Hematopoietic multipotent progenitor cell treated with erythropoietin and hydrocortisone succinate and interleukin-3 and kit ligand, for 8 days (in vitro differentiated cells): ENCODE data around the gene HDGFL3.
"Not testable (repeated sequence)": the region's sequence is repeated elsewhere in the genome, so short reads cannot be mapped to it uniquely, and the experiment has no call there.

Source experiments
- DNase-seq: peaks from one replicate; pipeline ENCODE4 v3.0.0-alpha.2; 2015

HDGFL3 gene

DNA sequence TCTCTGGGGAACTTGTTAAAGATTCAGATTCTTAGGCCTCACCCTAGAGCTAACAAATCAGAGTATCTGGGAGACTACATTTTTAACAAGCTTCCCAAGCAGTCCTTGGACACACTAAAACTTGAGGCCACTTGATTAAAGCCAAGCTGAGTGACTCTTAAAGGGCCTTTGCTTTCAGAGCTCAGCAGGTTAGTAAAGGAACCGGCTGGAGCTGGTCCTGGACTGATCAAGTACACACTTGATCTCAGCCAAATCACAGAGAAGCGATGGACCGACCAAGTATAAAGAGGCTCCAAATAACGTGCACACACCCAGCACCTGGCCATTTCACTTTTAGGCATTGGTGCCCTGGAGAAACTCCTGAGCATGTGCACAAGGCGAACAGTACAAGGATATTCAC lies 113.0 kb downstream of the HDGFL3 start:
- DNase-seq, result no peak

DNA sequence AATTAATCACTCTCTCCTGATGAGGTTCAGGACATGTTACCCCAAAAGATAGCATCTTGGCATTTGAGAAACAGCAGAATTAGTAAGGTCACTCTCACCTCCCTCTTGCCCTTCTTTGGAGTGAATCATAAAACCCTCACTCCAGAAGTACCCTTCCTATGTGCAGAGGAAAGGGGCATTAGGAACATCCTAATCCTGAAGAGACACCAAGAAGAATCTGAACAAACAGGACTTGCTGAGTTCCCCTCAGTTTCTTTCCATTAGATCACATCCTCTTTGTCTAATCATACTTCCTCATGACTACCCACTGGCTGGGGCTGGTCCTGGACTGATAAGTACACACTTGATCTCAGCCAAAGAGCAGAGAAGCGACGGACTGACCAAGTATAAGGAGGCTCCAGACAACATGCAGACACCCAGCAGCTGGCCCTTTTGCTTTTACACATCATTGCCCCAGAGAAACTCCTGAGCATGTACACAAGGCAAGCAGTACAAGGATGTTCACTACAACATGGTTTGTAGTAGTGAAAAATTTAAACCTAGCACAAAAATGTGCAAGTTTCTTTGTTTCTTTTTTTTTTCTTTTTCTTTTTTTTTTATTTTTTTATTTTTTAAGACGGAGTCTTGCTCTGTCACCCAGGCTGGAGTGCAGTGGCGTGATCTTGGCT lies 115.2 kb downstream of the HDGFL3 start:
- DNase-seq, result peak; percentile 97

DNA sequence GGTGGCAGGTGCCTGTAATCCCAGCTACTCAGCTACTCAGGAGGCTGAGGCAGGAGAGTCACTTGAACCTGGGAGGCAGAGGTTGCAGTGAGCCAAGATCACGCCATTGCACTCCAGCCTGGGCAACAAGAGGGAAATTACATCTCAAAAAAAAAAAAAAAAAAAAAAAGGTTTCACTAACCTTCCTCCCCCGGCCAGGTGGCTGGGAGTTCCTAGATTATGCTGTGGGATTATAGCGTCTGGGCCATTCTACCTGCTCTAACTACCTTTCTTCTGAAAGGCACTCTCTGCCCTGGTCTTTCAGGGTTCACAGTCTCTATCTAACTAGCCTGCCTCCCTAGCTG lies 115.7 kb downstream of the HDGFL3 start:
- not testable (repeated sequence) for DNase-seq

DNA sequence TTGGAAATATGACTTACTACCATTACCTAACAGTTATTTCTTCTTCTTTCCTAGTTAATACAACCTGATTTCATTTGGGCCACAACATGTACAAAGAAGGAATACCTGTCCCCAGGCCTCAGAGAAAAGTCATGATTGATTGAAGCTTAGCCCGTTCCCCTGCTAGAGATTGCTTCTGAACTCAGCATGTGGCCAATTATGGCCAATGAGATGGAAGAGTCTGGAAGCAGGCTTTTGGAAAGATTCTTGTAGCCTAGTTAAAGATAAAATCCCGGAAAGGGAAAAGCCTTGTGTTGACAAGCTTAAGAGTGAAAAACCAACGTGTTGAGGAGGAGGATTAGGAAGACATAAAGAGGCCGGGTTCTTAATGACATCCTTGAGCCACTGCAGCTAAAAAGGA lies 117.2 kb downstream of the HDGFL3 start:
- no peak for DNase-seq

DNA sequence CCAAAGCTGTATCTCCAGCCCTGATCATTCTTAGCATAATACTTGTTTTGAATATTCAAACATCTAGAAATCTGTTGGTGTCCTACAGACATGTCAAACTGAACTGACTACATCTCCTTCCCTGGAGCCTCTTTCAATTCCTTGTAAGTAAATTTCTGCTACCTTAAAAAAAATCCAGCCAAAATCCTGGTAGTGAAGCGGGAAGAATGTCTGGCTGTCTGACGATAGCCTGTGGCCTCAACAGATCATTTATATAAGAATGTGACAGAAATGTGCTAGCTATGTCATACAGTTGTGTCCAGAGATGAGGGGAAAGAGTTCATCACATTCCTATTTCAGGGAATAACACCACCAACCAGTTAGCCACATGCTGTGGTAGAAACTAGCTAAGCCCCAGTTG lies 118.7 kb downstream of the HDGFL3 start:
- DNase-seq, result no peak

DNA sequence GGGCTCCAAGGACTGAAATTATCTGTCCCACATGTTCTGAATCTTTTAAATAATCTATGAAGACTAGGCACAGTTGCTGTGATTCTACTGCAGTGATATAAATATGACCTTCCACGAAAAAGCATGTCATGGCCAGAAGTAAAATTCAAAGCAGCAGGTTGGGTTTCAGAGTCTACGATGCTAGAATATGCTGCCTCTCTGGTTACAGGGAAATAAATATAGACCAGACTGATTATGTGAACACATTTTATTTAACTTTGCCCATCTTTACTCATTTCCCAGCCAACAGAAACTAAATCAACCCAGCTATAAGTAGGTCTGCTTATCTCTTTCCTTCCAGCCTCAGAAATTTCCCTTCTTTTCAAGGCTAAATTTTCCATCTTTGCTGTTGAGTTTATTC lies 120.0 kb downstream of the HDGFL3 start:
- no peak for DNase-seq

DNA sequence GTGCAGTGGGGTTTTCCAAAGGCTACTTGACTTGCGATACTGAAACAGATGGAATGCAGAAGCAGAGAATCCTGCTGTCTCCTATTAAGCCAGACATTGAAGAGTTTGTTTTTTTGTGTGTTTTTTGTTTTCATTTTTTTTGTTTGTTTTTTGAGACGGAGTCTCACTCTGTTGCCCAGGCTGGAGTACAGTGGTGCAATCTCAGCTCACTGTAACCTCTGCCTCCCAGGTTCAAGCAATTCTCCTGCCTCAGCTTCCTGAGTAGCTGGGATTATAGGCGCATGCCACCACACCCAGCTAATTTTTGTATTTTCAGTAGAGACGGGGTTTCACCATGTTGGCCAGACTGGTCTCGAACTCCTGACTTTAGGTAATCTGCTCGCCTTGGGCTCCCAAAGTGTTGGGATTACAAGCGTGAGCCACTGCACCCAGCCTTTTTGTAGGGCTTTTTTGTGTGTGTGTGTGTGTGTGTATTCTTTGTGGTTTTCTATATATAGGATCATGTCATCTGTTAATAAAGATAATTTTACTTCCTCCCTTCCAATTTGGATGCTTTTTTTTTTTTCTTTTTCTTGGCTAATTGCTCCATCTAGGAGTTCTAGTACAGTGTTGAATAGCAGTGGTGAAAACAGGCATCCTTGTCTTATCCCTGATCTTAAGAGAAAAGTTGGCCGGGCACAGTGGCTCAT lies 121.6 kb downstream of the HDGFL3 start:
- DNase-seq, result peak; percentile 39

DNA sequence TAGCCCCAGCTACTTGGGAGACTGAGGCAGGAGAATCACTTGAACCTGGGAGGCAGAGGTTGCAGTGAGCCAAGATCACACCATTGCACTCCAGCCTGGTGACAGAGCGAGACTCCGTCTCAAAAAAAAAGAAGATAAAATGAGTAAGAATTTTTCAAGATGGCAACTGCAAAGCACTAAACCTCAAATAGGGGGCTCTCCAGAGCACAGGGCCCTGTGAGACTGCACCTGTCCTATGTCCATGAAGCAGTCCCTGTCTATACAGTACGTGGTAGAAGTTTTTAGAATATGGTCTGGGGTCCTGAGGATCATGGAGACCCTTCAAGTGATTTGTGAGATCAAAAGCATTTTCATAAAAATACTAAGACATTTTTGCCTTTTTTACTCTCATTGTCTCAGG lies 122.2 kb downstream of the HDGFL3 start:
- DNase-seq, result not testable (repeated sequence)

DNA sequence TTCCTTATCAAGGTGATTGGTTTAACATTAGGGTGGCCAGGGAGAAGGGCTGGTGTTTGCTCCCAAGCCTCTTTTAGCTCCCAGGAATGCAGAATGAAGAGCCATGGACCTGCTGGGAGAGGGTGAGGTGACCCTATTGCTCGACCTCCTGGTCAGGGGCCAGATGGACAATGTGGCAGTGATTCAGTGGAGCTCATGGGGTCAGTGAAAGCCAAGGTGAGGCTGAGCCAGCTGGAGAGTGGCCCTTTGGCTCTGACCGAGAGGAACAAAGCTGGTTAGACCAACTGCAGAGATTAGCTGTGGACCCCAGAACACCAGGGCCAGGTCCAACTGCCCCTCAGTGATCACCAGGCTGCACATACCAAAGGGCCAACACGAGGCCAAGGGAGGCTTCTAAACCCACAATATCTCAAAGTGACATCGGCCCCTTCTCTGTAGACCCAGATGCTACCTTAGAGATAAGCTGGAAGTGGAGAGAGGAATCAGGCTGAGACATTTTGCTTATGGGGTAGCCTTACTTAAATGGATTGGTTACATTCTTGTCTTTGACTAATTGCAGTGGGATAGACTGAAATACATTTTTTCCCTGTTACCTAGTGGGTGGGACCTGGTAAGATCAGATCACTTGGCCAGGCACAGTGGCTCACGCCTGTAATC lies 124.8 kb downstream of the HDGFL3 start:
- DNase-seq, result peak; percentile 42

DNA sequence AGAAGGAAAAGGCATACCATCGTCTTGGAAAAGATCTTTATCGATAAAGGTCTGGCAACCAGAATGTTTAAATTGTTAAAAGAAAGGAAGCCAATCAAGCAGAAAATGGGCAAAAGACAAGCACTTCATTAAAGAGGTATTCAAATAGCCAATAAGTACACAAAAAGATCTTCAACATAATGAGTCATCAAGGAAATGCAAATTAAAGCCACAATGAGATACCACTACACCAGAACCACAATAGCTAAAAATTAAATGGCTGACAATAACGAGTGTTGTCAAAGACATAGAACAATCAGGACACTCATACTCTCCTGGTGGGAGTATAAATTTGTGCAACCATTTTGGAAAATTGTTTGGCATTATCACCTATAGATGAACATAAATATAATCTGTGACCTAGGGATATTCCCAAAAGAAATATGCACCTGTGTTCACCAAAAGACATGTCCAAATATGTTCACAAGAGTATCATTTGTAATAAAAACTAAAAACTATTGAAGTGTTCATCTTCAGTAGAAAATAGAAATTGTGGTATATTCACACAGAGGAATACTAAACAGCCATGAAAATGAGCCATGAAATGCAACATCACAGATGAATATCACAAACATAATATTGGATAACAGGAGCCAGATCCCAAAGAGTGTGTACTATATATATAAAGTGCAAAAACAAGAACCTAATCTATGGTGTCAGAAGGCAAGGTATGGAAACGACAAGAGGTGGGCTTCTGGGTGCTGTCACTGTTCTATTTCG lies 126.2 kb downstream of the HDGFL3 start:
- no peak for DNase-seq

DNA sequence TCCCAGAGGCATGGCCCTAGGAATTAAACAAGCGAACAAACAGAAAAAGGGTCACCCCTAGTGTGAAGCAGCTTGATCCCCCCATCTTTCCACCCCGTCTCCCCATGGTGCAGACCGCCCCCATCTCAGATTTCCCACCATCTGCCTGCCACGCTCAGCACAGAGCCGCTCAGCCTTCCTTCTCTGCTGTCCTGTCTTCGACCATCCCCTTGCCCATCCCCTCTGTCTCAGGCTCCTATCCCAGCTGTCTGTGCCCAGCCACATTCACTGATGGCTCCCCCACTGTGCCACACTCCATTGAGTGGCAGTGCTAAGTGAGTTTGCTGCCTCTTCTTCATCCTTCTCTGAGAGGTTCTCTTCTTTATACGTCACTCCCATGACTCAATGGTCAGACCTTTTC lies 128.9 kb downstream of the HDGFL3 start:
- no peak for DNase-seq
